ENCODE measurements around the gene ZFP92.

ZFP92 gene

GRCh38 chrX:153447581-153447960 lies 36.3 kb downstream of the ZFP92 start:
- no peak overlapping the region for H3K4me2 ChIP-seq (ENCODE audit: low read depth, low read length, poor library complexity, severe bottlenecking)
- H3F3A ChIP-seq (ENCODE audit: insufficient read depth) = no peaks in the 10 kb centered on the region
- TF ChIP-seq EZH2phosphoT487 (conservative IDR thresholded peaks at IDR 0.05; ENCODE audit: low read length) = no peak
- TF ChIP-seq CTCF (IDR thresholded peaks at IDR 0.05; ENCODE audit: insufficient read depth, low read length, poor library complexity, severe bottlenecking) = no peak
- H3K27me3 ChIP-seq (ENCODE audit: low read length) = no peaks in the 10 kb centered on the region
- H2AFZ ChIP-seq (ENCODE audit: low read depth, low read length, severe bottlenecking) = no peak overlapping the region
- no peak overlapping the region for H3K4me3 ChIP-seq (ENCODE audit: insufficient read depth, low read length, poor library complexity, severe bottlenecking)
- no peak overlapping the region for H3K27ac ChIP-seq (ENCODE audit: low read depth, low read length)
- no peak overlapping the region for H3K9ac ChIP-seq (ENCODE audit: low read length)
- H3K9me2 ChIP-seq (replicated peaks; ENCODE audit: insufficient read depth, low read length) = no peaks in the 10 kb centered on the region
- no peaks in the 10 kb centered on the region for H3K36me3 ChIP-seq (ENCODE audit: low read length)
- H3K79me2 ChIP-seq (ENCODE audit: insufficient read depth, low read length) = no peaks in the 10 kb centered on the region
- H3K9me3 ChIP-seq (ENCODE audit: insufficient read depth, low read length) = no peaks in the 10 kb centered on the region
- H4K20me1 ChIP-seq (ENCODE audit: low read depth, low read length) = no peaks in the 10 kb centered on the region

GRCh38 chrX:153448556-153449367 lies 37.5 kb downstream of the ZFP92 start:
- TF ChIP-seq EZH2phosphoT487 (conservative IDR thresholded peaks at IDR 0.05; ENCODE audit: low read length) (no peak), CTCF (IDR thresholded peaks at IDR 0.05; ENCODE audit: insufficient read depth, low read length, poor library complexity, severe bottlenecking) (no peak)
- H2AFZ ChIP-seq (ENCODE audit: low read depth, low read length, severe bottlenecking) = no peak overlapping the region
- H4K20me1 ChIP-seq (ENCODE audit: low read depth, low read length) = no peaks in the 10 kb centered on the region
- no peaks in the 10 kb centered on the region for H3K36me3 ChIP-seq (ENCODE audit: low read length)
- no peaks in the 10 kb centered on the region for H3K9me3 ChIP-seq (ENCODE audit: insufficient read depth, low read length)
- no peaks in the 10 kb centered on the region for H3K27me3 ChIP-seq (ENCODE audit: low read length)
- no peak overlapping the region for H3K27ac ChIP-seq (ENCODE audit: low read depth, low read length)
- H3K4me2 ChIP-seq (ENCODE audit: low read depth, low read length, poor library complexity, severe bottlenecking) = no peak overlapping the region
- no peak overlapping the region for H3K9ac ChIP-seq (ENCODE audit: low read length)
- no peaks in the 10 kb centered on the region for H3K9me2 ChIP-seq (replicated peaks; ENCODE audit: insufficient read depth, low read length)
- no peak overlapping the region for H3K4me3 ChIP-seq (ENCODE audit: insufficient read depth, low read length, poor library complexity, severe bottlenecking)
- no peaks in the 10 kb centered on the region for H3K79me2 ChIP-seq (ENCODE audit: insufficient read depth, low read length)
- no peaks in the 10 kb centered on the region for H3F3A ChIP-seq (ENCODE audit: insufficient read depth)

GRCh38 chrX:153449368-153450113 lies 38.3 kb downstream of the ZFP92 start:
- H3K9me3 ChIP-seq (ENCODE audit: insufficient read depth, low read length) = no peaks in the 10 kb centered on the region
- no peak overlapping the region for H3K4me3 ChIP-seq (ENCODE audit: insufficient read depth, low read length, poor library complexity, severe bottlenecking)
- H3K9ac ChIP-seq (ENCODE audit: low read length) = no peak overlapping the region
- H2AFZ ChIP-seq (ENCODE audit: low read depth, low read length, severe bottlenecking) = no peak overlapping the region
- H3K9me2 ChIP-seq (replicated peaks; ENCODE audit: insufficient read depth, low read length) = no peaks in the 10 kb centered on the region
- no peak overlapping the region for H3K27ac ChIP-seq (ENCODE audit: low read depth, low read length)
- no peaks in the 10 kb centered on the region for H3K36me3 ChIP-seq (ENCODE audit: low read length)
- H3K79me2 ChIP-seq (ENCODE audit: insufficient read depth, low read length) = no peaks in the 10 kb centered on the region
- TF ChIP-seq CTCF (IDR thresholded peaks at IDR 0.05; ENCODE audit: insufficient read depth, low read length, poor library complexity, severe bottlenecking) (no peak), EZH2phosphoT487 (conservative IDR thresholded peaks at IDR 0.05; ENCODE audit: low read length) (no peak)
- no peak overlapping the region for H3K4me2 ChIP-seq (ENCODE audit: low read depth, low read length, poor library complexity, severe bottlenecking)
- H4K20me1 ChIP-seq (ENCODE audit: low read depth, low read length) = no peaks in the 10 kb centered on the region
- no peaks in the 10 kb centered on the region for H3F3A ChIP-seq (ENCODE audit: insufficient read depth)
- no peaks in the 10 kb centered on the region for H3K27me3 ChIP-seq (ENCODE audit: low read length)

All from SU-DHL-6 (cell line).